Tibial nerve (tissue), 4 donors: ENCODE measurements around the gene GLIPR2. TPM values are rescaled to one million over a fixed set of nuclear protein-coding genes. Genes with fewer than 3 reads are reported as not detected.

ENCODE experiments used
- DNase-seq, 2 donors: peaks; one replicate each; pipeline ENCODE4 v3.0.0-alpha.2; 2019; ENCODE audit warnings: low spot score in 2 of 2
- H3K27ac ChIP-seq, 4 donors: fragments of 200-600 bp; sonication (generic) in 3 of 4; one replicate each; pipeline ENCODE4 v1.5.1; 2017 to 2019; ENCODE audit warnings: mild to moderate bottlenecking in 1 of 4
- H3K27me3 ChIP-seq, 2 donors: fragments of 200-600 bp; sonication (generic) in 1 of 2; one replicate each; pipeline versions ENCODE4 v1.5.1 to v1.6.0; 2017 to 2019
- H3K36me3 ChIP-seq, 3 donors: fragments of 200-600 bp; sonication (generic); one replicate each; pipeline ENCODE4 v1.5.1; 2018 to 2019
- H3K4me1 ChIP-seq, 4 donors: fragments of 200-600 bp; sonication (generic) in 3 of 4; one replicate each; pipeline ENCODE4 v1.5.1; 2017 to 2019
- H3K4me3 ChIP-seq, 4 donors: fragments of 200-600 bp; sonication (generic) in 3 of 4; one replicate each; pipeline ENCODE4 v1.5.1; 2017 to 2019; ENCODE audit warnings: mild to moderate bottlenecking in 1 of 4, moderate library complexity in 1 of 4
- H3K9me3 ChIP-seq, 4 donors: fragments of 200-600 bp; sonication (generic) in 3 of 4; one replicate each; pipeline ENCODE4 v1.5.1; 2017 to 2019
- EP300 ChIP-seq, 2 donors: sonication (generic); formaldehyde crosslinking; IDR thresholded peaks; one replicate each; pipeline ENCODE4 v1.6.1; 2017; ENCODE audit warnings: antibody characterized with exemption in 2 of 2, mild to moderate bottlenecking in 1 of 2
- POLR2A ChIP-seq, 2 donors: fragments of 450-650 bp; IDR thresholded peaks; one replicate each; pipeline ENCODE4 v1.6.1; 2017; ENCODE audit warnings: antibody characterized with exemption in 2 of 2, mild to moderate bottlenecking in 2 of 2, moderate library complexity in 2 of 2
- WGBS, 2 donors: methylation state at CpG; one replicate each; pipeline ENCODE4 v1.1.5; 2018; 5-methylcytosine and 5-hydroxymethylcytosine counted together
- total RNA-seq, 4 donors: library from RNA; depleted of rRNA; stranded (reverse); fragments of >200 nt; gene quantifications; one replicate each; pipeline ENCODE4 v1.1.0, GENCODE V29; 2016
- TF ChIP-seq, protein P1 (sequence below), 5 experiments: fragments of 200-600 bp in 3 of 5; fragments of 450-650 bp in 2 of 5; sonication (generic) in 3 of 5; IDR thresholded peaks; one replicate each; pipeline ENCODE4 v1.5.1; 2016 to 2019; ENCODE audit warnings: antibody characterized with exemption in 5 of 5, mild to moderate bottlenecking in 3 of 5, moderate library complexity in 2 of 5

GLIPR2 gene
- total RNA-seq, 4 donors from 2014 or later: 18.1 to 26.4 (median 25.6) TPM

DNA sequence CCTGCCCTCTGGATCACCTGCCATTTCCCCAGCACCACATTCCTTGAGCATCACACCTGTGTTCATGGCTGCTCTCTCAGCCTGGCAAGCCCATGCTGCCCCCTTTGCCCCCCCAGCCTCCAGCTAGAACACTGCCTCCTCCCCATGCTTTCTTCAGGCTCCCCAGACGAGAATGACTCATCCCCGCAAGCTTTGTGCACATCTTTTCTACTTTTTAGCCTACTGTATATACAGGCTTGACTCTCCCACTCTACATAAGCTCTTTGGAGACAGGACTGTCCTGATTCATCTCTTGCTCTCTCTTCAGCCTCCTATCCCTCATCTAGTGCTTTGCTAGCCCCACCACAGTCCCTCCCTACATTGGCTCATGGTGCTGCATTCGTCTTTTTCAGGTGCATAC is 19.9 kb upstream of the GLIPR2 start:
- Histone ChIP-seq H3K36me3 (peaks cover 0 to 80% (median 0%) of the 10 kb centered on the region in 3 donors), H3K4me1 (no peaks in the 10 kb centered on the region), H3K9me3 (no peaks in the 10 kb centered on the region), H3K27ac (no peak overlapping the region), H3K27me3 (no peaks in the 10 kb centered on the region), H3K4me3 (no peak overlapping the region)
- WGBS, 2 donors: 87% methylated on average over 3 of the region's 3 CpGs
- DNase-seq: no peak
- TF ChIP-seq POLR2A (IDR thresholded peaks at IDR 0.05) (no peak), EP300 (IDR thresholded peaks at IDR 0.05) (no peak)
- TF ChIP-seq, protein P1, sequence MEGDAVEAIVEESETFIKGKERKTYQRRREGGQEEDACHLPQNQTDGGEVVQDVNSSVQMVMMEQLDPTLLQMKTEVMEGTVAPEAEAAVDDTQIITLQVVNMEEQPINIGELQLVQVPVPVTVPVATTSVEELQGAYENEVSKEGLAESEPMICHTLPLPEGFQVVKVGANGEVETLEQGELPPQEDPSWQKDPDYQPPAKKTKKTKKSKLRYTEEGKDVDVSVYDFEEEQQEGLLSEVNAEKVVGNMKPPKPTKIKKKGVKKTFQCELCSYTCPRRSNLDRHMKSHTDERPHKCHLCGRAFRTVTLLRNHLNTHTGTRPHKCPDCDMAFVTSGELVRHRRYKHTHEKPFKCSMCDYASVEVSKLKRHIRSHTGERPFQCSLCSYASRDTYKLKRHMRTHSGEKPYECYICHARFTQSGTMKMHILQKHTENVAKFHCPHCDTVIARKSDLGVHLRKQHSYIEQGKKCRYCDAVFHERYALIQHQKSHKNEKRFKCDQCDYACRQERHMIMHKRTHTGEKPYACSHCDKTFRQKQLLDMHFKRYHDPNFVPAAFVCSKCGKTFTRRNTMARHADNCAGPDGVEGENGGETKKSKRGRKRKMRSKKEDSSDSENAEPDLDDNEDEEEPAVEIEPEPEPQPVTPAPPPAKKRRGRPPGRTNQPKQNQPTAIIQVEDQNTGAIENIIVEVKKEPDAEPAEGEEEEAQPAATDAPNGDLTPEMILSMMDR (IDR thresholded peaks at IDR 0.05): no peak

- 88 to 97% methylated on average over 2 of the region's 2 CpGs for WGBS, 2 donors
- Histone ChIP-seq H3K4me1 (no peaks in the 10 kb centered on the region), H3K27ac (no peak overlapping the region), H3K9me3 (no peaks in the 10 kb centered on the region), H3K27me3 (no peaks in the 10 kb centered on the region), H3K4me3 (no peak overlapping the region), H3K36me3 (peaks cover 0 to 81% (median 0%) of the 10 kb centered on the region in 3 donors)
- DNase-seq: no peak
- no peak for TF ChIP-seq EP300 (IDR thresholded peaks at IDR 0.05)
- TF ChIP-seq POLR2A (IDR thresholded peaks at IDR 0.05): no peak
- TF ChIP-seq, protein P1 (IDR thresholded peaks at IDR 0.05): no peak
Measured at GRCh38 chr9:36118201-36118600, 18.3 kb upstream of the GLIPR2 start.

- H3K9me3 ChIP-seq: no peaks in the 10 kb centered on the region
- H3K4me1 ChIP-seq: no peaks in the 10 kb centered on the region
- peaks cover 0 to 79% (median 0%) of the 10 kb centered on the region in 3 donors for H3K36me3 ChIP-seq
- no peak overlapping the region for H3K4me3 ChIP-seq
- H3K27ac ChIP-seq: no peak overlapping the region
- TF ChIP-seq, protein P1 (IDR thresholded peaks at IDR 0.05): no peak
- no peak for TF ChIP-seq POLR2A (IDR thresholded peaks at IDR 0.05)
- no peak for TF ChIP-seq EP300 (IDR thresholded peaks at IDR 0.05)
- DNase-seq: no peak
- H3K27me3 ChIP-seq: no peaks in the 10 kb centered on the region
- WGBS, 2 donors: 89 to 92% methylated on average over 14 to 15 of the region's 15 CpGs
Measured at GRCh38 chr9:36118706-36119105, 17.8 kb upstream of the GLIPR2 start.

DNA sequence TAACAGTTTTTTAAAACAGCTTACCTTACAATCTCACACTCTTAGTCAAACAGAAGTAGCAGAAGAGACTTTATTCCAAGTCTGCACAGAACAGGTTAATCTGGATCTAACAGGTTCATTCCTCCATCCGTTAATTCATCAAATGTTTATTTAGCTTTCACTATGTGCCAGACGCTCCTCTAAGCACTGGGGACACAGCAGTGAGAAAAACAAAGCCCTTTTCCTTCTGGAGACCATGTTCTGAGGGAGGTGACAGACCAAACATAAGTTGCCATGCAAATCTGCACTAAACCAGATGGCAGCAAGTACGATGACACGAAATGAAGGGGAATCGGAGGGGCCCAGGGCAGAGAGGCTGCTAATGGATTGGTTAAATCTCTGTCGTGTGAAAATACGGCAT is 17.1 kb upstream of the GLIPR2 start:
- Histone ChIP-seq H3K27ac (no peak overlapping the region), H3K4me1 (no peaks in the 10 kb centered on the region), H3K4me3 (no peak overlapping the region), H3K36me3 (peaks cover 0 to 75% (median 0%) of the 10 kb centered on the region in 3 donors), H3K9me3 (no peaks in the 10 kb centered on the region), H3K27me3 (no peaks in the 10 kb centered on the region)
- TF ChIP-seq EP300 (IDR thresholded peaks at IDR 0.05): no peak
- TF ChIP-seq POLR2A (IDR thresholded peaks at IDR 0.05): no peak
- TF ChIP-seq, protein P1 (IDR thresholded peaks at IDR 0.05): no peak
- DNase-seq: no peak
- WGBS, 2 donors: 82 to 87% methylated on average over 7 of the region's 7 CpGs

GRCh38 chr9:36120705-36121104 is 15.8 kb upstream of the GLIPR2 start:
- TF ChIP-seq EP300 (IDR thresholded peaks at IDR 0.05) (no peak), POLR2A (IDR thresholded peaks at IDR 0.05) (no peak)
- TF ChIP-seq, protein P1 (IDR thresholded peaks at IDR 0.05): no peak
- H3K36me3 ChIP-seq: peaks cover 0 to 79% (median 0%) of the 10 kb centered on the region in 3 donors
- no peak overlapping the region for H3K4me3 ChIP-seq
- DNase-seq: no peak
- 77 to 86% methylated on average over 4 of the region's 4 CpGs for WGBS, 2 donors
- H3K27me3 ChIP-seq: no peaks in the 10 kb centered on the region
- peaks cover 0 to under 1% (median 0%) of the 10 kb centered on the region in 4 donors for H3K4me1 ChIP-seq
- no peaks in the 10 kb centered on the region for H3K9me3 ChIP-seq
- no peak overlapping the region for H3K27ac ChIP-seq
